DMS79 (cell line): ENCODE data around the gene CCDC187.
A peak's percentile ranks its signal among the peaks of the same experiment; 100 is the strongest.

Source experiments
- DNase-seq: peaks from one replicate; lab custom pipeline; 2025; lab: John Stamatoyannopoulos, UW

CCDC187 gene

DNA sequence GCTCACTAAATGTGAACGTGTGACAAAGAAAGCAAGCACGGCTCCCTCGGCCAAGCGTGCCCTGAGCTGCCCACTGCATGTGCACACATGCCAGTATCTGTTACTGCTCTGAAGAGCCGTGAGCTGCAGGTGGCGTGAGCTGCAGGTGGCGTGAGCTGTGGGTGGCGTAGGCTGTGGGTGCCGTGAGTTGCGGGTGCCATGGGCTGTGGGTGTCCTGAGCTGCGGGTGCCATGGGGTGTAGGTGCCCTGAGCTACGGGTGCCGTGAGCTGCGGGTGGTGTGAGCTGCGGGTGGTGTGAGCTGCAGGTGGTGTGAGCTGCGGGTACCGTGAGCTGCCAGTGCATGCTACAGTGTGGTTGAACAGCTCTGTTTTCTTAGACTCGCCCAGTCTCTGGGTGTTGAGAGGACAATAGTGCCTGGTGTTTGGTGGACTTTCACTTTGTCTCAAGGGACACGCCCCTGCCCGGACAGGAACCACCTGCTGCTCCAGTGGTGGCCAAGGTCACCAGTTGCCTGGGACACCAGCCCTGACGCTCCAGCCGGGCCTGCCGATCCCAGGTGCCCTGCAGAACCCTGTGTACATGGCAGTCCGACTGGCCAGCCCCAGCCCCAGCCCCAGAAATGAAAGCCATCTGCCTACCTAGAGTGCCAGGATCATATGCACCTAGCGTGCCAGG is 6.7 kb downstream of the CCDC187 start:
- no peak for DNase-seq

DNA sequence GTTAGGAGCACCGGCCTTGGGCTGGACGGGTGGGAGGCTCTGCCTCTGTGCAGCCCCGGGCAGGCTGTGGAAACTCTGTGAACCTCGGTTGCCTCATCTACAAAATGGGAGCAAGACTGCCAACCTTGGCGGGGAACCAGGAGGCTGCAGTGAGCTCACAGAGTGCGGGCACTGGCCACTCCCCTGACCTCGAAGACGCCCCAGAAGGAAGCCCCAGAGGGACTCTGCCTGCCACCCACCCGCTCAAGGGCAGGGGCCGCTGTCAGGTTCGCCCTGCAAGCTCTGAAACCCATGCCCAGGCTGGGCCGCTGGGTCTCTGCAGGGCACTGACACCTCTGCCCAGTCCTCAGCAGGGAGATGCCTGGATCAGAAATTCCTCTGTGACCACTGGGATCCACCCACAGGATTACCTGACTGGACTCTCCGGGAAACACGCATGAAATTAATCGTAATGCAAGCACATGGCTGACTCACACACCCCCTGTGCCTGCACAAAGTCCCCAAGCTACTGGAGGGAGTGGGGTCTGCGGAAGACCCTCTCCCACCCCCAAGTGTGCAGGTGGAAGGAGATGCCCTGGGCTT is 7.4 kb downstream of the CCDC187 start:
- no peak for DNase-seq

DNA sequence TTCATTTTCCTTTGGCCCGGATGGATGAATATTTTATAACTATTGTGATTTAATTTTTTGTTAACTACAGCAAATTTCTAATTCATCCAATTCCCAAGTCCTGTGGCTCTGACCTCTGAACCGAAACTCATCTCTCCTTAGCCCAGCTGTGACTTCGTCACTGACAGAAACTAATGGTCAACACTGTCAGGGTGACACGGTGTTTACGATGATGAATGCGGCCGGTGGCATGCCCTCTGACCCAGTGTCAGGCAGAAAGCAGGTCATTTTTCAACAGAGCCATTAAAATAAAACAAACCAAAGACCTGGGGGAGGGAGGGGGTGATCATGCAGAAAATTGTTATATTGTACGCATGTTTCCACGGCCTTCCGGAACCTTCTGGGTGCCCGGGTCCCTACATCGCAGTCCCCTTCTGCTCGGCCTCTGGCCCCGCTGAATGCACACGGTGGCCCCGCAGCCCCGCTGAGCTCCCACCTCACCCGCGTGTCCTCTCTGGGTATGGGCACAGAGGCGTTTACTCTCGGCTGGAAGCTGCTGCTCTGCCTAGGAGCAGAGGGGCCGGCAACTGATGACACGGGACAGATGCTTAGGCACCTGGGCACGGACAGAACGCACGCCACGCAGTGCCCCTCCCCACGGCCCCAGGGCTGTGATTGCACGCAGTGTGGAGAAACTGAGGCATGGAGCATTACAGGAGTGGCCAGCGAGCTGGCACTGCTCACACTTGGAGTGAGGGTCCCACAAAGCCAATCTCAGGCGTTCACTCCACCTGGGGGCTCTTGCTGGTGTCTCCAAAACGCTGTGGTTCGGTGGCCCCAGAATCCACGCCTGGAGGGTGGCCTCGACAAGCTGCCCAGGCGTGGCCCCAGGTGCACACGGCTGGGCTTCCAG is 8.1 kb downstream of the CCDC187 start:
- DNase-seq: no peak

DNA sequence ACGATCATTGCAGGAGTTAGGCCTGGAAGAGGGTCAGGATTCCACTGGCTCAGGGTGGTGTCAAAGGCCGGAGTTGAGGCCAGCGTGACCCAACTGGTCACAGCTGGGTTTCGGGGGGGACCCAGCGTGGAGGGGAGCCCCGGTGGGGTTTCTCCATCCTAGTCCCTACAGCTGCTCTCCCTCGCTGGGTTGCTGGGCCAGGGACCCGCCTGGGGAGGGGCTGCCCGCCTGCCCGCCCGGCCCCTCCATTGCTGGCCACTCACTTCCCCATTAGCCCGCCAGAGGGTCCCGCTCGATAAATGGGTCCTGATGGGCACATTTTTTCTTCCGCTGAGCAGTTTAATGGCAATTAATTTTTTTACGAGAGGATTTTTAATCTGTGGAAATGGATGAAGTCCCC is 8.8 kb downstream of the CCDC187 start:
- DNase-seq: no peak

DNA sequence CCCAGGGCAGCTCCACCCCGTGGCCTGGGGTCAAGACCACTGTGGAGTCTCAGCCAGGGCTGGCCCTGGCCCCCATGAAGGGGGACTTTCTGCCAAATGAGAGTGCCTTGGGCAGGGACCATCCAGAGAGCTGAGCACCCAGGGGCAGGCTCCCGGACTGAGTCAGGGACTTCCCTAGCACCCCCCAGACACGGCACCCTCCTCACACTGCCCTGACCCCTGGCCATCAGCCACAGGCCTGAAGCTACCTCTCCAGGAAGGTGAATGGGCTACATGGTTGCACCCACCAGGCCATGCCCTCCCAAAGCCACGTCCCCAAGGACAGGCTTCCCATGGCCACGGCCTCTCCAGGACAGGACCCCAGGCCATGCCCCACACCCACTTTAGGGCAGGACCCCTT is 9.5 kb downstream of the CCDC187 start:
- no peak for DNase-seq

DNA sequence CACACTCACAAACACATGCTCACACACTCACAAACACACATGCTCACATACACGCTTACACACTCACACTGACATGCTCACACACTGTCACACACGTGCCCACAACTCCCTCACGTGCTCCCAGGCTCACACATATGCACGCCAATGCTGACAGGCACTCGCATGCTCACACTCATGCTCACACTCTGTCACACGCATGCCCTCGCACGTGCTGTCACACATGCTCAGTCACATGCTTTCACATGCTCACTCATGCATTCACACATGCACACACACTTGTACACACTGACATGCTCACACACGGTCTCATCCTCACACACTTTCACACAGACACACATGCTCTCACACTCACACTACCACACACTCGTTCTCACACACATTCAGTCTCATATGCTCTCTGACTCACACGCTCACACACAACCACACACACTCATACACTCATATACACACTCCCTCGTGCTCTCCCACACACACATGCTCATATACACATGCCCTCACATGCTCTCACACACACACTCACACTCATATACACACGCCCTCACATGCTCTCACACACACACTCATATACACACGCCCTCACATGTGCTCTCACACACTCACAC is 10.3 kb downstream of the CCDC187 start:
- no peak for DNase-seq

DNA sequence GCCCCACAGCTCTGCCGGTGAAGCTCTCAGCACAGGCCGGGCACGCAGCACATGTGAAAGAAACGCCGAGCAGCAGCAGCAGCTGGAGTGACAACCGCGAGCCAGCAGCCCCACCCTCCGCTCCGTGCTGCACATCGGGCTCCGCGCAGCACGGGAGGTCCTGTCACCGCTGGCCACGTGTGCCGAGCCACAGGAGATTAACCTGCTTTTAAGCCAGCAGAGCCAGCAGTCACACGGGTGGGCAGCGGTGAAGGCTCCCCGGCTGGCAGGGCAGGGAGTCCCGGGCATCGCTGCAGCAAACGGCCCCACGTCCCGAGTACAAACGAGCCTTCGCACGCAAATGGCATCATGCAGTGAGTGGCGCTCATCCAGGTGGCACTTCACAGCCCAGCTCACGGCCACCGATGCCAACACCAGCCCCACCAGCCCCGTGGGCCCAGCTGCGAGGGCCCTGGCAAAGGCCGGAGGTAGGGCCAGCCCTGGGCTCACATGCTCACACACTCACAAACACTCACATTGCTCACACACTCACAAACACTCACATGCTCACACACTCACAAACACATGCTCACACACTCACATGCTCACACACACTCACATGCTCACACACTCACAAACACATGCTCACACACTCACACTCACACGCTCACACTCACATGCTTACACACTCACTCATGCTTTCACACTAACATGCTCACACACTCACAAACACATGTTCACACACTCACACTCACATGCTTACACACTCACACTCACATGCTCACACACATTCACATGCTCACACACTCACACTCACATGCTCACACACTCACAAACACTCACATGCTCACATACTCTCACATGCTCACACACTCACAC is 11.1 kb downstream of the CCDC187 start:
- no peak for DNase-seq

DNA sequence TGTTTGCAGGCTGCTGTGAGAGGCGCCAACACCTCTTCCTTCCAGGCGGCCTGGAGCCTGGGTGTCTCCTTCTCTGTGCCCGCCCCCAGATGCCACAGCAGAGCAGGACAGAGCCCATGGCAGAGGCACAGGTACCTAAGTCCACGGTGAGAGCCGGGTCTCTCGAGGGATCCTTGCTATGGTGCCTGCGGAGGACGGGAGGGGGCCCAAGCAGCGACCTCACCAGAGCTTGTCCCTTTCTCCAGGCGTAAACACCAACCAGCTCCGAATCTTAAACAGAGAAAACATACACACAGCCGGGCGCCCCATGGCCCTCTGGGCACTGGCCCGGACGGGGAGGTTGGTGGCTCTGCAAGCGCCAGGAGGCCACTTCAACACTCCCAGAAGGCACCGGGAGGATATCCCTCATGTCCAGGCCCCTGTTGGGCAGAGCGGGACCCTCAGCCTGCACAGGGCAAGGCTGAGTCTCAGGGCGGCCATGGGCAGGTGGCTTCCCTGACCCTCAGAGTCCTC is 11.8 kb downstream of the CCDC187 start:
- DNase-seq: no peak

DNA sequence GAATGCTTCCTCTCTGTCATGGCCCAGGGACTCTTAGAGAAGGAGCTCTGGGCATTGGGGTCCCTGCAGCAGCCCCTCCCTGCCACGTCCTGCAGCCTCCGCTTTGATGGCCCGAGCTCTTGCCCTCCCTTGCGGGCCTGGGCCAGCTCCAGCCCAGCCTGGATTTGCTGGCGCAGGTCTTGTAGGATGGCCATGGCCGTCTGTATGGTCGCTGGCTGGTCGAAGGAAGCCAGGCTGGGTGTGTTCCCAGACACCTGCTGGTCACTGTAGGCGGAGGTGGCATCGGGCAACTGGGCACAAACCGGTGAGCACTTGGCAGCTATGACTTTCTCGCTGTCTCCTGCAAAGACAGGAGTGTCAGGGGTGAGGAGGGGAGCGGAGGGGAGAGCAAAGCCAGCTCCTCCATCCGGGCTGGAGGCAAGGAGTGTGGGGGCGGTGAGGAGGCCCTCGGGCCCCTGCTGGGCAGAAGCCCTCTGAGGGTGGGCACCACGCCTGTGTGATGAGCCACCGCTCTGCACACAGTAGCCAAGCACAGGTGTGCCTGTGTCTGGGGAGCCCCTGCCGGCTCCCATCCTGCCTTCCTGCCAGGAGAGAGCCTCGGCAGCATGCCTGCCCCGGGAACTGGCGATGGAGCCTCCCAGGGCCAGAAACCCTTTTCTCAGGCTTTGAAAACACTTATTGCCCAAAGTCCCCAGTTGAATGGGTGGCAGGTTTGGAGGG is 12.4 kb downstream of the CCDC187 start:
- no peak for DNase-seq

DNA sequence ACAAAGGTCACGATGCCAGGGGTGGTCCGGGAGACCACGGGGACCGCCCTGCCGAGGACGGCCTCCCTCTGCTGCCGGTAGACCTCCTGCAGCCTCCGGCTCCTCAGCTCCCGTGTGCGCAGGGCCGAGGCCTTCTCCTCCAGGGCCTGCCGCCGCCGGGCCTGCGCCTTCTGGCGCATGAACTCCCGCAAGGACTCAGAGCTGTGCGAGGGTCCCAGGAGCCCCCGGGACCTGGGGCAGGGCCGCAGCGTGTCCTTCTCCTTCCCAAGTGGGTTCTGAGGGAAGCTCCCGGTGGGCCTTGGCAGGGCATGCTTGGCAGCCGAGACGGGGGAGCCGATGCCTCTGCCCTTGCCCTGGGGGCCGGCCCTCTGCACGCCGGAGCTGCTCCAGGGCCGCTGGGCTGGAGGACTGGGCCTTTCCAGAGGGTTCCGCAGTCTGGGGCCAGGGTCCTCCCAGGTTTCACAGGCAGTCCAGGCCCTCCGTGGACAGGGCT is 13.3 kb downstream of the CCDC187 start:
- no peak for DNase-seq

DNA sequence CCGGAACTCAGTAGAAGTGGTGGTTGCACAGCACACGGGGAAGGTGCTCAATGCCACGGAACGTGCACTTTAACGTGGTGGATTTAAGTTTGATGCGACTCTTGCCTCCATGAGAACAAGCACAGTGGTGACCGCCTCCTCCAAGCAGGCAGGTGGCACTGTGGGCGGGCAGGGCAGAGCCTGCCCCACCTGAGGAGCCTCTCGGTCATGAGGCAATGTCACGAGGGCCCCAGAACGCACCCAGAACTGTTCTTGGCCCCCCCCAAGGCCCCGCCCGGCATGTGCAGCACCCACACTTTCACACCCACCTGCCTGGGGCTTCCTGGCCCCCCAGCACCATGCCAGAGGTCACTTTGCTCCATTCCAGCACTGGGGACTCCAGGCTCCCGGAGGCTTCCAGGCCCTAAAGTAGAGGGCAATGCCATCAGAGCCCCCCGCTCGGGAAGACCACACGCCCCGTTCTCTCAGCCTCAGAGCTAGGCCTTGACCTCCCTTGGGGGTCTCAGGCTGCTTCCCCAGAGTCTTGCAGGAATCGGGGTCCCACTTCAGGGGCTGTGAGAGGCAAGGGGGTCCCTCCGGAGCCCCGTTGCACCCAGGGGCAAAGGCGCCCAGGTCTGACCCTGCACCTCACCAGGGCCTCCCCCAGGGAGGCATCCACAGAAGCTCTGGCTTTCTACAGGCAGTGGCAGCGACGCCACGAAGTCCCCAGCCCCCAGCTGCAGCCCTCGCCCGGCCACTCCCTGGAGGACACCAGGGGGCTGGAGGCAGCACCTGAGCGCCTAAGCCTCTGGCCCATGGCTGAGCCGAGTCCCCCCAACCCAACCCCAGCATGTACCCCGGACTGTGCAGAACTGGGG is 14.0 kb downstream of the CCDC187 start:
- DNase-seq: no peak

DNA sequence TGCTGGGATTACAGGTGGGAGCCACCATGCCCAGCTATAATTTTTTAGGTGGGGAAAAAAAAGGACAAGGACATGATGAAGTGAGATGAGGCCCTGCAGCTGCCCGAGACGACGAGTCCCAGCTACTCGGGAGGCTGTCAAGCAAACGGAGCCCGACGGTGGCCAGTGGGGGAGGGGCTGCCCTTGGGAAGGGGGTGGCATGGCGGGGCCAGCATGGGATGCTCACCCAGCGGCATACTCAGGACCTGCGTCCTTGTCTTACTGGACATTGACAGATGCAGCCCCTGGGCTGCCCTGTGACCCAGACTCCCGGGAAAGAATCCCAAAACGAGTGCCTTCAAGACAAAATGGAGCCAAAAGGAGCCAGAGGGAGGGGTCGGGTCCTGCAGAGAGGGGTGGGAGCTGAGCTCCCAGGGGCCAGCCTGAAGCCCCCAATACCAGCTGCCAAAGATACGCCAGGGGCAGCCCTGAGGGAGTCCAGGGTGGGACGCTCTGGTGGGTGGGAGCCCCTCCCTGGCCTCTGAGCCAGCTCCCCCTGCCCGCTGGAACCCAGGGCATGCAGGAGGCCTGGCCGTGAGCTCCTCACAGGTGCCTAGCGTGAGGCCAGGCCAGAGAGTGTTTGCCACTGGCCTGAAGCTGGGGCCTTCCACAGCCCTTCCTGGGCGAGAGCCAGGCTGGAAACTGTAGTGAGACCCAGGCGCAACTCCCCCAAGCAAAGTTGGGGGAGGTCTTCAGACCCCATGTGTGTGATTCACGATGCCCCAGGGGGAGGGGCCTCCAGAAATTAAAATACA is 15.7 kb downstream of the CCDC187 start:
- peak; percentile 67 for DNase-seq

DNA sequence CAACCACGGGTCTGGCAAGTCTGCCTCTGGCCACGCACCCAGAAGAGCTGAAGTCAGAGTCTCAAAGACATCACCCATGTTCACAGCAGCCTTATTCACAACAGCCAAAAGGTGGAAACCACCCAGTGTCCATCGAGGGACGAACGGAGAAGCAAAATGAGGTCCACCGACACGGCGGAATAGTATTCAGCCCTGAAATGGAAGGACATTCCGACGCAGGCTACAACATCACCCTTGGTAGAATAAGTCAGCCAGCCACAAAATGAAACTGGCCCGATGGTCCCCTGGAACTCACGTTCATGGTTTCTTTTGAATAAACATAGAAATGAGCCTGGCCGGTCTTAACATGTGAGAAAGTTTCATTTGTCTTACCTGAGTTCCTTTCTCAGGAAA is 16.9 kb downstream of the CCDC187 start:
- DNase-seq: no peak

DNA sequence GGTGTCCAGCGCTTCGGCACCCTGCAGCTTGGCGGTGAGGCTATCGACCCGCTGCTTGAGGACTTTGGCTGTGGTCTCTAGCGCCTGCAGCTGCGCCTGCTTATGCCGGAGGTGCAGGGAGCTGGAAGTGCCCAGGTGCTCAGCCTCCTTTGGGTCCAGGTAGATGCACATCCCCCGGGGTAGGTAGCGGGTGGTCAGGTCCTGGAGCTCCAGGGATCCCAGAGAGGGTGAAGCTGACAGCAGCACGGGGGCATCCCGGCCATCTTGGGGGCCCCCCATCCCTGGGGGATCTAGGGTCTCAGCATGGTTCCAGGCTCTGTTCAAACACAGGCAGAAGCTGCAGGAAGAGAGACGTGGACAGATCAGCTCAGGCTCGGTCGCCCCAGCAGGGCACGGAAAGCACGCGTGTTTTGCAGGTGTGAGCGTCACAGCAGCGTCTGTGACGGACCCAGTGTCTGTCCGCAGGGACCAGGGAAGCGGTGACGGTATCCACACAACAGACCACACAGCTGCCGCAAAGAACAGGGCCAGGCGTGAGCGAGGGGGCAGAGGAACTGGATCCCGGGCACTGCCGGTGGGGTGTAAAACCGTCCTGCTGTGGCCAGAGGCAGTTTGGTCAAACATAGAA is 17.4 kb downstream of the CCDC187 start:
- DNase-seq: no peak

DNA sequence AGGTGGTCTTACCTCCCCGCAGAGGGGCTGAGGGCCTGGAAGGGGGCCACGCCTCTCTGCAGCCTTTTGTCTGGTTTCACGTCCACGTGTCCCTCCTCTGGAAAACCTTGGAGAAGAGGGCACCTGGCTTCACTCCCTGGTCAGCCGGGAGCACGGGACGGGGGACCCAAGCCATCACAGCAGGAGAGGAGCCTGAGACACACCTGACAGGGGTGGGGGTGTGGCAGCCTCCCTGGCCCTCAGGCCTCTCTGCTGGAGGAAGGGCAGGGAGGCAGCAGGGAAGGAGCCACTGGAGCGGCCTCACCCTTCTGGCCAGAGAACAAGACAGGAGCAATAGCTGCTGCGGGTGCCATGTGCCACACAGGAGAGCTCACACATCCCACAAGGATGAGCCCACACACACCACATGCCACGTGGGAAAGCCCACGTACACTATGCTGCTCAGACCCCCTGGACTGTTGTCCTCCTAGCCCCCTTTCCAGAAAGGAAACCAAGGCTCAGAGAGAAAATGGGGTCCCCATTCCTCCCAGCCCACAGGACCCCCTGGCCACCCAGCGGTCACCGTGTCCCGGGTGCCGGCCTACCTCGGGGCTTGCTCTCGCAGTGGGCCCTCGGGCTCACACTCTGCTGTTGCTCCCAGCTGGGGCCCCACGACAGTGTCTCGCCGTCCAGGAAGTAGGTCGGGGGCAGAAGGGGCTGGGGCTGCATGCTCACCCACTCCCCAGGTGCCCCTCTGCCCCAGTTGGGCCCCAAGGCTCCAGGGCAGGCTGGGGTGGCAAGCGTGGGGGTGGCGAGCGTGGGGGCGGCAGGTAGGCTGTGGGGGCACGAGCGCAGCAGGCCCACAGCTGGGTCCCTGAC is 18.2 kb downstream of the CCDC187 start:
- no peak for DNase-seq

DNA sequence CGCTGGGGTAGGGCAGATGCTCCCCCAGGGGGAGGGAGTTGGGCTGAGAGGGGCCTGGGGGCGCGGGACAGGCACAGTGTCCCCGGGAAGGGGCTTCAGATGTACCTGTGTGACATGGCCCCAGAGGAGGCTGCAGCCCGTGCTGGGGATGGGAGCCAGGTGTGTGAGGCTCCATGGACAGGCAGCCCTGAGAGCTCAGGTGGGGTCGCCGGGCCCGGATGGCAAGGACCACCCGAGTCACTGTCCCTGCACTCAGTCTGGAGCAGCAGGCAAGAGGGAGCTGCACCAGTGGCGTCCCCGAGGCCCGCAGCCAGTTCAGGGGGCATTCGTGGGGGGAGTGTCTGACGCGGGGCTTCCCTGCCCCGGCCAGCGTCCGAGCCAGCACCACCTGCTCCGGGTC is 18.9 kb downstream of the CCDC187 start:
- DNase-seq: no peak

DNA sequence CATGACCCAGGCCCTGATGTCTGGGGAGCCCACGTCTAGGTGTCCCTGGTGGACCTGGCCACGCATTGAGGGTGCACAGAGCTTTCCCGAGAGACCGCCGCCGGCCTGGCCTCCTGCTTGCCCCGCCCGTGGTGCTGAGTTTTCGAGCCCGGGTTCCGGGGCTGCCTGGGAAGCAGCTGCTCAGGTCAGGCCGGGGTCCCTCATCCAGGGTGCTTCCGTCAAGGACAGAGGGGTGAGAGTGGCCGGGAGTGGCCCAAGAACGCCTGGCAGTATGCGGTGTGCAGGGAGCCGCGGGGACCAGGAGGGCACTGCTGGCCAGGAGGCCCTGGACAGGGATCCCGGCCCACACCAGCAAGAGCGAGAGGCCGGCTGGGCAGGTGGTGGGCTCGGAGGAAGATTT is 19.6 kb downstream of the CCDC187 start:
- DNase-seq: no peak
